Measurements from ENCODE around the gene CLRN3.
A peak's percentile ranks its signal among the peaks of the same experiment; 100 is the strongest.

The CLRN3 gene

GRCh38 chr10:127919418-127920271 lies 26.9 kb upstream of the CLRN3 start:
- peak; percentile 33 for DNase-seq (ENCODE audit: low spot score)

- DNase-seq (ENCODE audit: low spot score), result no peak
These were observed 25.8 kb upstream of the CLRN3 start for GRCh38 chr10:127918572-127918971.

GRCh38 chr10:127916826-127917225 lies 24.1 kb upstream of the CLRN3 start:
- no peak for DNase-seq (ENCODE audit: low spot score)

- DNase-seq (ENCODE audit: low spot score), result no peak
These were observed 22.6 kb upstream of the CLRN3 start for GRCh38 chr10:127915324-127915723.

- no peak for DNase-seq (ENCODE audit: low spot score)
These were observed 20.6 kb upstream of the CLRN3 start for GRCh38 chr10:127913368-127913759.

- no peak for DNase-seq (ENCODE audit: low spot score)
These were observed 20.0 kb upstream of the CLRN3 start for GRCh38 chr10:127912607-127913367.

GRCh38 chr10:127911867-127912257 lies 19.1 kb upstream of the CLRN3 start:
- peak; percentile 39 for DNase-seq (ENCODE audit: low spot score)

- no peak for DNase-seq (ENCODE audit: low spot score)
These were observed 18.6 kb upstream of the CLRN3 start for GRCh38 chr10:127911218-127911866.

- DNase-seq (ENCODE audit: low spot score), result no peak
These were observed 17.7 kb upstream of the CLRN3 start for GRCh38 chr10:127910464-127910770.

- no peak for DNase-seq (ENCODE audit: low spot score)
These were observed 17.1 kb upstream of the CLRN3 start for GRCh38 chr10:127909716-127910463.

GRCh38 chr10:127908959-127909267 lies 16.2 kb upstream of the CLRN3 start:
- no peak for DNase-seq (ENCODE audit: low spot score)

- peak; percentile 65 for DNase-seq (ENCODE audit: low spot score)
These were observed 15.6 kb upstream of the CLRN3 start for GRCh38 chr10:127908106-127908958.

- no peak for DNase-seq (ENCODE audit: low spot score)
These were observed 14.8 kb upstream of the CLRN3 start for GRCh38 chr10:127907411-127908105.

GRCh38 chr10:127906548-127907377 lies 14.0 kb upstream of the CLRN3 start, which contains the start of gene PTPRE:
PTPRE (plus strand) TSS chr10:127907103; CDS start chr10:128040882, 133,779 bp downstream.
- DNase-seq (ENCODE audit: low spot score), result peak; percentile 83

- no peak for DNase-seq (ENCODE audit: low spot score)
These were observed 13.1 kb upstream of the CLRN3 start for GRCh38 chr10:127905848-127906261.

GRCh38 chr10:127905001-127905847 lies 12.5 kb upstream of the CLRN3 start:
- no peak for DNase-seq (ENCODE audit: low spot score)

GRCh38 chr10:127904311-127905000 lies 11.7 kb upstream of the CLRN3 start:
- DNase-seq (ENCODE audit: low spot score), result no peak

- no peak for DNase-seq (ENCODE audit: low spot score)
These were observed 11.0 kb upstream of the CLRN3 start for GRCh38 chr10:127903789-127904188.
